NCI-H1417 treated with DMSO at 0.1 percent for 48 hours (cell line): ENCODE results near the gene HHAT.
"Not testable (repeated sequence)": the region's sequence is repeated elsewhere in the genome, so short reads cannot be mapped to it uniquely, and the experiment has no call there.

Experiments used
- DNase-seq: peaks from one replicate; lab custom pipeline; 2025; lab: John Stamatoyannopoulos, UW

HHAT gene

DNA sequence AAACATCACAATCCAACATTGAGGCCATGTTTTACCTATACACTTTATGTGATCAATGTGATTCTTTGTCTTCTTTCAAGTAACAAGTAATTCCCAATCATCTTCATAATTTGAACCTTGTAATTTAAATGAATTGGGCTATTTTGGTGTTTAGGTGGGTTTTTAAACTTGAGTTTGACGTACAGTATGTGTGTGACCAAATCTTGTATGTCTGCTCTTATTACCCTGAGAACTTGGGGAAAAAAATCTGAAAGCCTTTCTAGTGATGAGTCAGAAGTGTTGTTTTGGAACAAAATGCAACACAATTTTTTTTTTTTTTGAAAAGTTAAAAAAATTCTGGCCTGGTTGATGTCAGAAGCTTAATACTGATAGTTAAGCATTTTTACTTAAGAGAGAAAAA lies 68.5 kb downstream of the HHAT start:
- no peak for DNase-seq

DNA sequence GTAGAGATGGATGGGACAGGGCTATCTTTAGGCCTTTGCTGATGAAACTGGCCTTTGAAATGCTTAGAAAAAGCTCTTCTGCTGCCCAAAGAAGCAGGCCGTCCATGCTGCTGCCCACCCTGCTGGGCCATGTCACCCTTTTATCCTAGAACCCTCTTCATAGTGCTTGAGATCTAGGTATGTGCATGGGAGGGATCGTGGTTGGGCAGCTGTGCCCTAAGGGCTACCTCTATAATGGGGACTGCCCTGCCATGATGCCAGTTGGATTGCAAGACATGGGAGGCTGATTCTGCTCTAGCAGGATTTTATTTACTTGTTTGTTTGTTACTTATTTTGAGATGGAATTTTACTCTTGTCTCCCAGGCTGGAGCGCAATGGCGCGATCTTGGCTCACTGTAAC lies 69.0 kb downstream of the HHAT start:
- DNase-seq = no peak

DNA sequence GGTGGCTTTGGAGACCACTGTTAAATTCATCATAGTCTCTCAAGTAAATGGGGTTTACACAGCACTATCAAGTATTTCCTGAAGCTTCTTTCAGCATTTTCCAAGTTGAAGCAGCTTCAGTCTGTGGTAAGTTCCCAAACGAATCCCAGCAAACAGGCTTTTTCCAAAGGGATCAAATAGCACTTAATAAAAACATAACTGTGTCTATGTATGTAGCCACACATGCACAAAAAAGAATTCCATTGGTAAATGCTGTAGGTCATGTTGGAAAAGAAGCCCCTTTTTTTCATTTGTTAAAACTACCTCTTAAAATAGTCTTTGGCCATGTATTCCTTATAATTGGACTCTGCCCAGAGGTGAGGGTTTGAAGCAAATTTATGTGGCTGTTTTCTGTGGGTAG lies 69.8 kb downstream of the HHAT start:
- DNase-seq = no peak

DNA sequence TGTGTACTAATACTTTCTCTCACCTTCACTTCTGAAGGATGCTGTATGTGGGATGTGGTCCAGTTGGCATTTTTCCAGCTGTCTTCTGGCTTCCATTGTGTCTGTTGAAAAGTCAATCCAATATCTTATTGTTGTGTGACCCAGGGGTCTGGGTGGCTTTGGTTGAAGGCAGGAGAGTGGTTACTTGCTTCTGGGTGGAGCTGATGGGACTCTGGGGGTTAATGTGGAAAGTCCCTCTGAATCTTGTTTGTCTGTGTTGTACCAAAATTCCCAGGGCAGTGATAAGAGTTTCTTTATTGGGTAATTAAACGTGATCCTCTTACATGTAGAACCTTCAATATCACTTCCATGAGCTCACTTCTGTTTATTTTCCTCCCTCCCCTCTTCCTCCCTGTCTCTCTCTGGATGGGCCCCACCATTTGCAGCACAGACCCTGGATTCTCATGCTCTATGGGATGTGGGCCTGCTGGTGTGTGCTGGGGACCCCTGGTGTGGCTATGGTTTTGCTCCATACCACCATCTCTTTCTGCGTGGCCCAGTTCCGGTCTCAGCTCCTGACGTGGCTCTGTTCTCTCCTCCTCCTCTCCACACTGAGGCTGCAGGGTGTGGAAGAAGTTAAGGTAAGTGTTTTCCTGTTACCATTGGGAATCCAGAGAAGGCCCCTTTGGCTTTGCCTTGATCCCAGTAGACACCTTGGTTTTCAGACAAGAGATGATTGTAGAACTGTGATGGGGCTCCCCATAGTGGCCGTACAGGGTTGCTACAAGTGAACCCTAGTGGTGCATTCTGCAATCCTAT lies 71.5 kb downstream of the HHAT start:
- no peak for DNase-seq

DNA sequence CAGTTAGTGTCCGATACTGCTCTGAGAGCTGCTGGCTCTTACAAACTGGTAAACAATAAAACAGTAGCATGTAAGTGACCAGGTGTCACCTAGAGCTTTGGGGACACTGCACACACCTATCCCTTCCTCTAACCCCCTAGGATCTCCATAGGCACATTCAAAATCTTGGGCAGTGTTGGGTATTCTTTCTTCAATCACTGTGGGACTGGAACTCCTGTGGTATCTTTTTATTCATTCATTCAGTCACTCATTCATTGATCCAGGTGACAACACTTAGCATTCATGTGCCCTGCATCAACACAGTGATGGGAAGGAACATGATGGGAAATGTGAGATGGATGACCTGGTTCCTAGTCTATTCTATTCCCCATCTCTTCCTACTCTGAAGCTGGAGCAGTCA lies 73.9 kb downstream of the HHAT start:
- no peak for DNase-seq

DNA sequence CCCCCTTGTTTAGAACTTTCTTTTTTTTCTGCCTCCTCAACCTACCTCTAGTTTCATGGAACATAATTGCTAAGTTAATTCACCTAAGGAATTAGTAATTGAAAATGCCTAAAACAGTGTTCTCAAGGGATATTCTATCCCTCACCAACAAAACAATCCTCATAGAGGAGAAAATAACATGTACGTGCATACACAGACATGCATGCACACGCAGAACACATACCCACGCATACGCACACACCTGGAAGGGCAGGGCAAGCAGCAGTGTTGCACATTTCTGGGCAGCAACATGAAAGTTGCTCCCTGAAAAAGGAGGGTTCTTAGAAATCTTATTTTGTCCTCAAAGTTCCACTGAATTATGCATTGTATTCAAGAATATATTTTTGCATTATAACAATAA lies 76.6 kb downstream of the HHAT start:
- no peak for DNase-seq

DNA sequence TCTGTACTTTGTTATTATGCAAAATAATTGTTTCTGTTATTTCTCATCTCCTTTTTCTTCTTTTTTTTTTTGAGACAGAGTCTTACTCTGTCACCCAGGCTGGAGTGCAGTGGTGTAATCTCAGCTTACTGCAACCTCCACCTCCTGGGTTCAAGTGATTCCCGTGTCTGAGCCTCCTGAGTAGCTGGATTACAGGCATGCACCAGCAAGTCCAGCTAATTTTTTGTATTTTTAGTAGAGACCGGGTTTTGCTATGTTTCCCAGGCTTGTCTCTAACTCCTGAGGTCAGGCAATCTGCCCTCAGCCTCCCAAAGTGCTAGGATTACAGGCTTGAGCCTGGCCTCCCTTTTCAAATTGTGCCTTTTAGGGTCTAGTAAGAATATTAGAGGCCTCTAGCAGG lies 77.6 kb downstream of the HHAT start:
- DNase-seq = not testable (repeated sequence)

DNA sequence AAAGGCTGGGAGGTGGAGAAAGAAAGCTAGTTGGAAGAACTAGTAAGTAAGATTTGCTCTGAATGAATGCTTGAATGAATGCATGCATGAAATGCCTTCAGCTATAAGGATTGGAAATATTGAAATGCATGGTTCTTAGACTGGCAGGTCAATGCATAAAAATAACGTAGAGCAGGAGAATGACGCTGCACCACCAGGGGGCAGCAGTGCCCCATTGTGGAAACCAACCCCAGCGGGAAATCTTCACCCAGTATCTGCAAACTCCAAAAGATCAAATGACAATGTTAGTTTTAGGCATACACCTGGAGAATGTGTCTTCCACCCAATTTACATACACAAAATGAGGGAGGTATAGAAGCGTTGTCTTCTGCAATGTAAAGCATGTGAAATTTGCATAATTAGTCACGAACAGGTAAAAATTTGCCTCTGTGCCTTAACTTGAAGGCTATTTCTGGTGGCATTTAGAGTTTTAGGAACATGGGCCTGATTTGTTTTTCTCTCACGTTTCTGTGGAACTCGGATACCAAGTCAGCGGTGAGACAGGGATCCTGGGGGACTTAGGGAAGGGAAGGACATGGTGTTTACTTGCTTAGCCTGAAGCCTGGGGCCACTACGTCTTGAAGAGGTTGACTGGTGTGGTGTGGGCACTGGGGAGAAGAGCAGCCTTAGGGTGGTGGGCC lies 78.6 kb downstream of the HHAT start:
- DNase-seq = peak; percentile 9

DNA sequence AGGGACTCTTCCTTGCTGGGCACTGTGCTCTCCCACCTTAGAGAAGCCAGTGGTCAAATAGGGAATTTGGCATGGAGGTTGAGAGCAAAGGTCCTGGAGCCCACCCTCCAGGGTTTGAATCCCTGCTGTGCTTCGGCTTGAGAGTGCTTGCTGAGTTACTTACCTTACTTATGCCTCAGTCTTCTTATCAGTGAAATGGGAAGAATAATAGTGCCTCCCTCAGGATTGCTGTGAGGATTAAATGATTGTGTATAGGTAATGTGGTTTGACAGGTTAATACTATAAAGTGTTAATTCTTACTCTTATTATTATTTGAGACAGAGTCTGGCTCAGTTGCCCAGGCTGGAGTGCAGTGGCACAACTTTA lies 79.2 kb downstream of the HHAT start:
- no peak for DNase-seq

DNA sequence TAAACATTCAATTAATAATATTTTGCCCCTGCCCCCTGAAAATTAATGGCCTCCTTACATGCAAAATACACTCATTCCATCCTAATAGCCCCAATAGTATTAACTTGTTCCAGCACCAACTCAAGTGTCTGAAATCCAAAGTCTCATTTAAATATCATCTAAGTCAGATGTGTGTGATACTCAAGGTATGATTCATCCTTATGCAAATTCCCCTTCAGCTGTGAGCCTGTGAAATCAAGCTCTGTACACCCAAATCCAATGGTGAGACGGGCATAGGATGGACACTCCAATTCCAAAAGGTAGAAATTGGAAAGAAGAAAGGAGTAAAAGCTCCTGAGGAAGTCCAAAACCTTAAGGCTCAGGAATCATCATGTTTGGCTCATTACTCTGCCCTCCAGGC lies 83.5 kb downstream of the HHAT start:
- DNase-seq = no peak

DNA sequence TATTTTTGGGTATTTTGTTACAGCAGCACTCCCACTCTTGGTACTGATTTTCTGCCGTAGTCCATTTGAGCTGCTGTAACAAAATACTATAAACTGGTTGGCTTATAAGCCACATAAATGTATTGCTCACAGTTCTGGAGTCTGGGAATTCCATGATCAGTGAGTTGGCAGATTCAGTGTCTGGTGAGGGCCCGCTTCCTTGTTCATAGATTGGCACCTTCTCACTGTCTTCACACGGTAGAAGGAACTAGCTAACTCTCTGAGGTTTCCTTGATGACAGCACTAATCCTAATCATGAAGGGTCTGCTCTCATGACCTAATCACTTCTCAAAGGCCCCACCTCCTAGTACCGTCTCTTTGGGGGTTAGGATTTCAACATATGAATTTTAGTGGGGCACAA lies 85.2 kb downstream of the HHAT start:
- no peak for DNase-seq

DNA sequence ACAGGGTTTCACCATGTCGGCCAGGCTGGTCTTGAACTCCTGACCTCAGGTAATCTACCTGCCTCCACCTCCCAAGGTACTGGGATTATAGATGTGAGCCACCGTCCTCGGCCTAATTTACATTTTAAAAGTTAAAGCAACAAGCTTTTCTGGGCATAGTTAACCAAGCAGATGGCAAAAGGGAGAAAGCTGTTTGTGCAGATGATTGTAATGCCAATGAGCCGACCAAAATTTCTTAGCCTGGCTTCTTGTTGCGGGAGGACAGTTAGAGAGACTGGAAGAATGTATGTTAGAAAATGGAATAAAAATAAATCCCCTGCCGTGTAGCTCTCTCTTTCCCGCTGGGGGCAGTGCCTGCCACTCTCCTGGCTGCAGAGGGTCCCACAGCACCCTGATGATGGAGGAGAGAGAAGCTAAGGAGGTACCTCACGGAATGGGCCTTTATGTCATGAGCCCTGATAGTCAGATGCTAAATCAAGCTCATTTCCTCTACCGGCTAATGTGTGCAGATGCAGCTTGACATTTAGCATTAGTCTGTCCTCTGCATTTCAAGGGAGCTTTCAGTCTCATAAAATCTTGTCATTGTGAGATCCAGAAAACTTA lies 87.2 kb downstream of the HHAT start:
- DNase-seq = no peak

DNA sequence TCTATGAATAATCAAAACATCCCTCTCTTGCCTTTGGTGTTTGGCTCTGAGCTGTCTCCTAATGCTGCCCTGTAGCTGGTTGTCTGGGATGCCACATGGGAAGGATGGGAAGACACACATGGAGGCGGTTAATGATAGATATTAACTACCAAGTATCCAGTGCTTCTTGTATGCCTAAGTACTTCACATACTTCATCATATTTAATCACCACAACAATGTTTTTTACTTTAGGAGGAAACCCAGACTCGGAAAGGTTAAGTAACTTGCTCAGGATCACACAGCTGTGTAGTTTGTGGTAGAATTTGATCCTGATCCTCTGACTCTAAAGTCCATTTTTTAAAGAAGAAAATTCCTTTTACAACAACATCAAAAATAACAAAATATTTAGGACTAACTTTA lies 88.0 kb downstream of the HHAT start:
- DNase-seq = no peak

DNA sequence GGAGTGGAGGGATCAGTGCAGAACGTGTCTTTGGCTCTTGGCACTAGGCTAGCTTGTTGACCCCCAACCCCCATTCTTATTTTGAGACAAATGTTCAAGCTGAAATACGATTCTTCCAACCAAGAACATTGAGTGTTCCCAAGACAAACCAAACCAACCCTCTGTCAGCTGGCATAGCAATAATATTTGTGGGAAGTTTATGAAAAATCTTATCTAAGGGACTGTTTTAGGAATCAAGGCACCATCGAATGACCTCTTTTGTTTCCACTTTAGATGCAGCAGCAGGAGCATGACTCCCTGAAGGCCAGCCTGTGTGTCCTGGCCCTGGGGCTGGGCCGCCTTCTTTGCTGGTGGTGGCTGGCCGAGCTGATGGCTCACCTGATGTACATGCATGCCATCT lies 89.2 kb downstream of the HHAT start:
- no peak for DNase-seq

DNA sequence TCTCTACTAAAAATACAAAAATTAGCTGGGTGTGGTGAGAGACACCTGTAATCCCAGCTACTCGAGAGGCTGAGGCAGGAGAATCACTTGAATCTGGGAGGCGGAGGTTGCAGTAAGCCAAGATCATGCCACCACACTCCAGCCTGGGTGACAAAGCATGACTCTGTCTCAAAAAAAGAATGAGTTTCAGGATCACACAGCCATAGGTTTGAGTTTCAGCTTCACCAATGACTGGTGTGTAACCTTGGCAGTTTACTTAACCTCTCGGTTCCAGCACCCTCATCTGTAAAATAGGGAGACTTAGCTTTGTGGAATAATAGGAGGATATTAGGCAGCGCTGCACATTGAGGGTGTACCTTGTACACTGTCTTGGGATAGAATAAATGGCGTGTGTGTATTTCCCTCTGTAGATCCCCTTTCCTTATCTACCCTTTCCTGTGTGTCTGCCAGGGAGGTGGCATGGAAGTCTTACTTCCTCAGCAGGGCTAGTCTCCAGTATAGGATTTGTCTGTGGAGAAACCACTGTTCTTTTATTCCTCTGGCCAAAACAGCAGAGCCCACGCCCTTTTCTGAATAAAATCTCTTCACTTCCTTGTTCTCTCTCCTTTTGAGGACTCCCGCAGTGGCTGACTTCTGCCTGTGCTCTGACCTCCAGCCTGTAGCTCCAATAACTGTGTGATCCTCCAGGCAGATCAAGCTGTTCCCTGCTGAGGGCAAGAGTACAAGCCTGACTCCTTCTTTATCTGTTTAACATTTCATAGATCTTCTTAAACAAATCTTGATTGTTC lies 90.4 kb downstream of the HHAT start:
- DNase-seq = no peak

DNA sequence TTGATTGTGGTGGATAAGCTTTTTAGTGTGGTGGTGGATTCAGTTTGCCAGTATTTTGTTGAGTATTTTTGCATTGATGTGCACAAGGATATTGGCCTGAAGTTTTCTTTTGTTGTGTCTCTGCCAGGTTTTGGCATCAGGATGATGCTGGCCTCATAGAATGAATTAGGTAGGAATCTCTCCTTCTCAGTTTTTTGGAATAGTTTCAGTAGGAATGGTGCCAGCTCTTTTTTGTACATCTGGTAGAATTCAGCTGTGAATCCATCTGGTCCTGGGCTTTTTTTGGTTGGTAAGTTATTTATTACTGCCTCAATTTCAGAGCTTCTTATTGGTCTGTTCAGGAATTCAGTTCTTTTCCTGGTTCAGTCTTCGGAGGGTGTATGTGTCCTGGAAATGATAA lies 98.0 kb downstream of the HHAT start:
- DNase-seq = not testable (repeated sequence)

DNA sequence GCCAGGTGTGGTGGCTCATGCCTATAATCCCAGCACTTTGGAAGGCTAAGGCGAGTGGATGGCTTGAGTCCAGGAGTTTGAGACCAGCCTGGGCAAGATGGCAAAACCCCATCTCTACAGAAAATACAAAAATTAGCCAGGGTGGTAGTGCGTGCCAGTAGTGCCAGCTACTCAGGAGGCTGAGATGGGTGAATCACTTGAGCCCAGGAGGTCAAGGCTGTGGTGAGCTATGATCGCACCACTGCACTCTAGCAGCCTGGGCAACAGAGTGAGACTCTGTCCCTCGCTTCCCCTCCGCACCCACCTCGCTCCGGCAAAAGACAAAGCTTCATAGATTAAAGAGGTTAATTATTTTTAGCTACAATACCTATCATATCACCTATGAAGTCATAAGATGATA lies 100.0 kb downstream of the HHAT start:
- DNase-seq = no peak

DNA sequence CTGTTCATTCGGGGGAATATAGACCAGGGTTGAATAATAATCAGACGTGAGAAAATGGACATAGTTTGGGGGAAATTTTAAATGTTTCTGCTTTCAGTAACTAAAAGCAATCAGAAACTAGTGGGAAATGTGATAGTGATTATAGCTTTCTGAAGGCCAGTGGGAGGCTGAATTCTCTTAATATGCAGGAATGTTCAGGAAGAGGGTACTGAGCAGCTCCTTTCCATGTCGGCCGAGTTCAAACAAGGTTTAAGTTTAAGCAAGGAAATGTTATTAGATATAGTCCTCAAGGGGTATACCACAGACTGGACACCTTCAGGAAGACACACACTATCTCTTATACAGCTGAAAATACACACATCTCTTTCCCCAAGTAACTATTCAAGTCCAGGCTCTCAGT lies 105.5 kb downstream of the HHAT start:
- DNase-seq = no peak

DNA sequence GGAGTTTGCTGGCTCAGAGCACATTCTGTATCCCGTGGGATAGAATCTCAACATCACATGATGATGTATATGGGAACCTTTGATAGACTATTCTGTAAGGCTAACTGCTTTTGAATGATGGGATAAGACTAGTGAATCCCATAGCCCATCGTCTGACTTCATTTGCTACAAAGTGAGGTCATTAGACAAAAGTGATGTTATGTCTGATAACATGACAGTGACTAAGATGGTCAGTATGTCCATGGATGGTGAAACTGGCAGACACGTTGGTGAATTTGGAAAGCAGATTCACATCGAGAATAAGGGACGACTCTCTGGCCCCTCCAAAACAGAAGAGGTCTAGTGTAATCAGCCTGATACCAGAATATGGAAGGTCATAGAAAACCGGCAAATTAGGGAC lies 108.4 kb downstream of the HHAT start:
- DNase-seq = no peak

DNA sequence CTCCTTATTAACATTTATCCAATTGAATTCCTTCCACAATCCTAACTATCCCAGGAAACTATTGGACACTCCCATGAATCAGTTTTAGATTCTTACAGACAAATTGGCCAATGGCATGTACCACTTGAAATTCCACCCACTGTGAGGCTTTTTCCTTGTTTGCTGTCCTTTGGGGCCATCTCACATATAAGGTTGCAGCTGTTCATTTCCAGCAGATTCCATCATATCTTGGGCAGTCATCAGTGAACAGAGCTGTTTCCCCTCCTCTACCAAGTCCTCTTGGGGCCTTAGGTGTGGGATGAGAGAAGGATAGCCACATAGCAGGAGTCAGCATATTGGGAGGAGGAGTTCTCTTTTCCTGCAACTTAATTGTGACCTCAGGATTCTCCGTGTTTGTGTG lies 109.1 kb downstream of the HHAT start:
- DNase-seq = no peak

DNA sequence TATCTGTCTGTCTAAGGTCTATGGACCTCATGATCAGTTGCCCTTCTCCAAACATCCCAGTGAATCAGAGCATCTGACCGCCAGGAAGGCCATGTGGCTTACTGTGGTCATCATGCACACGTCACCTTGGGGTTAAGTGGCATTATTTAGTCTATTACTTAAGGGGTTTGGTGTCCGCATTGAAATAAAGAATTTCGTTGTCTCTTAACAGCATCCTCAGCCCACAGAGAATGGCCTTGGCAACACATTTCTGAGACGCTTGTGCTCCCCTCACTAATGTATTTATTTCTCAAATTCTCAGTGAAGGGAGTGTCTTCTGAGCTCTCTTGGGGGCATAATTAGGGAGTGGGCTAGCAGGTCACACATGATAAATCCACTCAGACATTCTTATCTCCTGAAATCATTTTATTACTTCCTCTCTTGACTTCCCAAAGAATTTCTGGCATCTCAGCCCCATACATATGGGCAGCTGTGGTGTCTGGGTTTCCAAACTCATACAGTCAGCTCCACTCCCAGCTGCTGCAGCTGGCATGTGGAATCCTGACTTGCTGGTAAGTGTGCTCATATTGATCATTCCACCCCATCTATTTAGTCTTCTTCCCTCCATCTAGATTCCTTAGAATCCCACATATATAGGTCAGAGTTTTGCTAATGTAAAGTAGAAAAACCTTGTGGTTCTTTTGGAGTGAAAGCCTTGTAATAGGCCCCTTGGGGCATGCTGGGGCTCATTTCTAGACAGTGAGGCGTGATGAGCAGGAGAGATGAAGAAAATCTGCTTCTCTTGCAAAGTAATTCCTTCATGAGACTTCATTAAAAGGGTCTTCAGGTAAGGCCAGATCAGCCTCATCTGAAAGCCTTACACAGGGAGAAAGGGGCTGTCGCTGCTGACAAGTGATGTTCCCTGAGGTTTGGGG lies 110.5 kb downstream of the HHAT start:
- no peak for DNase-seq

DNA sequence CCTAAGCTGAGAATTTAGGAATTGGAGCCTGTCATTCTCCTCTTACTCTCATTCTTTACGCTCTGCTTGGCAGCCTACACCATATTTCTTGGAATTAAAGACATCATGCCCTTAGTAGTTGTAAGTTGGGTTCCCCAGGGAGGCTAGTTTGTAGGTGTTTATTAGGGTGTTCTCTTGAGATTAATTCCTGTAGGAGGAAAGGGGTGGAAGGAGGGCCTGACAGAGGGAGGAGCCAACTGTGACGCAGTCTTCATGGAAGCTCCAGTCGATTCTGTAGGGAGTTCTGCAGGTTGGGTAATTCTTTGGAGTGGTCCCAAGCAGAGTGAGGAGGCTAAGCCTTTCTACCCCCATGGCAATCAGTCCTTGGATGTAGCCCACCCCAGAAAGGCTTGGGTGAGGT lies 111.4 kb downstream of the HHAT start:
- no peak for DNase-seq
